Panc1 (cell line): ENCODE measurements around the gene AKAP13. TPM values are rescaled to one million over a fixed set of nuclear protein-coding genes. Genes with fewer than 3 reads are reported as not detected.

Experiments
- ATAC-seq: fragments of 200-7000 bp; cut with Tn5 transposase; 2 replicates; pipeline ENCODE4 v1.9.1; 2020; ENCODE audit warnings: mild to moderate bottlenecking, moderate library complexity
- BruUV-seq: library from RNA; stranded (reverse); fragments of 400-500 nt; replicated peaks from 2 replicates; lab custom pipeline; 2021; lab: Mats Ljungman, UMichigan
- CTCF ChIA-PET: fragments of 300-600 bp; sonication (Branson Sonifier 250); formaldehyde crosslinking; loops from one replicate; lab custom pipeline; 2022; ENCODE audit warnings: antibody characterized with exemption; lab: Charles Lee
- POLR2A ChIA-PET: fragments of 300-600 bp; sonication (Branson Sonifier 250); formaldehyde crosslinking; loops from one replicate; lab custom pipeline; 2022; ENCODE audit warnings: antibody characterized with exemption; lab: Charles Lee
- DNase-seq: peaks from one replicate; pipeline ENCODE4 v3.0.0-alpha.2; 2010; ENCODE audit warnings: low read depth, low spot score
- H3K27ac ChIP-seq: 2 replicates; pipeline ENCODE4 v1.5.1; 2011; ENCODE audit warnings: mild to moderate bottlenecking, low read length, inconsistent platforms
- H3K27me3 ChIP-seq: fragments of 200-500 bp; sonication (Bioruptor generic); 2 replicates; pipeline ENCODE4 v1.6.0; 2014; ENCODE audit warnings: low read length, inconsistent platforms; ENCODE audit not compliant: control insufficient read depth, insufficient read depth
- H3K36me3 ChIP-seq: fragments of 200-500 bp; sonication (Bioruptor generic); 2 replicates; pipeline ENCODE4 v1.5.1; 2014; ENCODE audit warnings: inconsistent platforms, mild to moderate bottlenecking, low read length, moderate library complexity; ENCODE audit not compliant: control insufficient read depth, insufficient read depth
- H3K4me1 ChIP-seq: 2 replicates; pipeline ENCODE4 v1.5.1; 2011; ENCODE audit warnings: inconsistent platforms, mild to moderate bottlenecking, low read length, moderate library complexity; ENCODE audit not compliant: control insufficient read depth, insufficient read depth
- H3K4me3 ChIP-seq, 2 experiments: 2 replicates each; pipeline ENCODE4 v1.5.1; 2011 to 2012; ENCODE audit warnings: low read depth in 2 of 2, low read length in 2 of 2, mild to moderate bottlenecking in 2 of 2, inconsistent platforms in 1 of 2, moderate library complexity in 1 of 2
- H3K9me3 ChIP-seq: fragments of 200-500 bp; sonication (Bioruptor generic); 2 replicates; pipeline ENCODE4 v1.5.1; 2014; ENCODE audit warnings: low read depth, mild to moderate bottlenecking, inconsistent platforms, low read length, moderate library complexity; ENCODE audit not compliant: control insufficient read depth, insufficient read depth
- CTCF ChIP-seq: fragments of 450-650 bp; IDR thresholded peaks from 2 replicates; pipeline ENCODE4 v1.5.1; 2017; ENCODE audit warnings: mild to moderate bottlenecking
- POLR2AphosphoS5 ChIP-seq: IDR thresholded peaks from 2 replicates; pipeline ENCODE4 v1.6.1; 2012; ENCODE audit warnings: mild to moderate bottlenecking, low read depth, low read length, moderate library complexity
- REST ChIP-seq, 2 experiments: IDR thresholded peaks; 2 replicates each; pipeline ENCODE4 v1.6.1; 2011 to 2012; ENCODE audit warnings: low read depth in 2 of 2, control low read depth in 1 of 2, low read length in 1 of 2, mild to moderate bottlenecking in 1 of 2, moderate library complexity in 1 of 2; ENCODE audit not compliant: insufficient read depth in 1 of 2
- SIN3A ChIP-seq: IDR thresholded peaks from 2 replicates; pipeline ENCODE4 v1.6.1; 2012; ENCODE audit warnings: low read depth, mild to moderate bottlenecking, low read length, moderate library complexity, borderline replicate concordance; ENCODE audit not compliant: insufficient read depth
- TCF7L2 ChIP-seq: IDR thresholded peaks from 2 replicates; pipeline ENCODE4 v1.6.1; 2011; ENCODE audit warnings: mild to moderate bottlenecking, low read depth, low read length, inconsistent platforms
- in situ Hi-C: cut with HindIII; loops from 2 replicates; pipeline ENCODE4 v1.10.0; 2016; ENCODE audit warnings: low sequenced_read_pairs, low pct_unique_long_range_greater_than_20kb
- intact Hi-C: fragments of 100-400 bp; cut with micrococcal nuclease; formaldehyde crosslinking; loops from one replicate; pipeline ENCODE4 v1.10.0; 2022; ENCODE audit not compliant: unreplicated experiment
- total RNA-seq: library from RNA; stranded (reverse); gene quantifications from one replicate; pipeline ENCODE4 v1.2.1, GENCODE V29; 2021; ENCODE audit not compliant: unreplicated experiment

The AKAP13 gene
- total RNA-seq, 1 experiment from 2014 or later, result 94.2 TPM

GRCh38 chr15:85723960-85724945 is 343.9 kb downstream of the AKAP13 start:
- intact Hi-C loops, result no loop called here
- Histone ChIP-seq H3K27ac (no peak overlapping the region), H3K4me3 (no peak overlapping the region), H3K9me3 (no peaks in the 10 kb centered on the region), H3K27me3 (no peaks in the 10 kb centered on the region), H3K4me1 (no peaks in the 10 kb centered on the region), H3K36me3 (peaks cover 41% of the 10 kb centered on the region)
- DNase-seq (no peak), ATAC-seq (no peak)
- in situ Hi-C loops, result no loop called here
- ChIA-PET CTCF (no interaction called here), POLR2A (no interaction called here)
- no TSS peak for BruUV-seq
- no peak for TF ChIP-seq REST (IDR thresholded peaks at IDR 0.05; ENCODE audit: insufficient read depth in 1 of 2, low read depth in 2 of 2, low read length in 1 of 2)
- TF ChIP-seq SIN3A, result no peak
- no peak for TF ChIP-seq TCF7L2
- no peak for TF ChIP-seq POLR2AphosphoS5
- TF ChIP-seq CTCF, result no peak

GRCh38 chr15:85725019-85725418 is 344.6 kb downstream of the AKAP13 start:
- ATAC-seq, result no peak
- no TSS peak for BruUV-seq
- CTCF ChIA-PET, result no interaction called here
- Histone ChIP-seq H3K27ac (no peak overlapping the region), H3K9me3 (no peaks in the 10 kb centered on the region), H3K36me3 (peaks cover 41% of the 10 kb centered on the region), H3K27me3 (no peaks in the 10 kb centered on the region), H3K4me3 (no peak overlapping the region), H3K4me1 (no peaks in the 10 kb centered on the region)
- intact Hi-C loops, result no loop called here
- DNase-seq, result no peak
- in situ Hi-C loops, result no loop called here
- TF ChIP-seq SIN3A (no peak), TCF7L2 (no peak), POLR2AphosphoS5 (no peak), REST (IDR thresholded peaks at IDR 0.05; ENCODE audit: insufficient read depth in 1 of 2, low read depth in 2 of 2, low read length in 1 of 2) (no peak), CTCF (no peak)
- POLR2A ChIA-PET, result interaction anchor here (0.6 kb wide), 1 partner anchor 42 kb away, joined by 3 read pairs; no protein-coding TSS in a partner anchor
